ENCODE results near the gene PRPSAP2. TPM values are rescaled to one million over a fixed set of nuclear protein-coding genes. Genes with fewer than 3 reads are reported as not detected.

The PRPSAP2 gene
- total RNA-seq, 1 donor from 2014 or later, result 145 TPM

- peaks cover 2% of the 10 kb centered on the region for H3K27me3 Mint-ChIP-seq (ENCODE audit: insufficient read depth, low read depth)
- no peak overlapping the region for H3K9ac ChIP-seq
- no peaks in the 10 kb centered on the region for H3F3A ChIP-seq (ENCODE audit: low read depth)
- peaks cover 7% of the 10 kb centered on the region for H3K36me3 ChIP-seq
- H3K4me1 ChIP-seq, result no peaks in the 10 kb centered on the region
- peaks cover 5% of the 10 kb centered on the region for H3K4me1 Mint-ChIP-seq
- peaks cover 7% of the 10 kb centered on the region for H4K20me1 ChIP-seq (ENCODE audit: low read depth)
- H3K4me2 ChIP-seq, result no peak overlapping the region
- H3K27ac ChIP-seq, result no peak overlapping the region
- H3K4me3 ChIP-seq, result no peak overlapping the region
- H3K79me2 ChIP-seq (ENCODE audit: low read depth), result peaks cover 25% of the 10 kb centered on the region
- no peaks in the 10 kb centered on the region for H3K9me3 ChIP-seq (ENCODE audit: low read depth)
- DNase-seq (ENCODE audit: low spot score), result no peak
- H3K4me3 Mint-ChIP-seq, result no peak overlapping the region
- TF ChIP-seq EZH2phosphoT487 (IDR thresholded peaks at IDR 0.05) (no peak), CTCF (IDR thresholded peaks at IDR 0.05) (no peak), EZH2 (IDR thresholded peaks at IDR 0.05) (no peak)
- no peaks in the 10 kb centered on the region for H3K27me3 ChIP-seq
- H3K27ac Mint-ChIP-seq, result no peak overlapping the region
- H3K36me3 Mint-ChIP-seq, result peaks cover 25% of the 10 kb centered on the region
- H3K9me3 Mint-ChIP-seq, result no peaks in the 10 kb centered on the region
- no peak overlapping the region for H2AFZ ChIP-seq (replicated peaks)
Observed at GRCh38 chr17:18925187-18925586, 67.3 kb downstream of the PRPSAP2 start.

GRCh38 chr17:18928628-18929125 is 70.7 kb downstream of the PRPSAP2 start:
- H3K4me3 ChIP-seq, result no peak overlapping the region
- no peak overlapping the region for H3K27ac Mint-ChIP-seq
- H3K4me3 Mint-ChIP-seq, result no peak overlapping the region
- H3K36me3 Mint-ChIP-seq, result peaks cover 26% of the 10 kb centered on the region
- no peak overlapping the region for H3K9ac ChIP-seq
- no peaks in the 10 kb centered on the region for H3F3A ChIP-seq (ENCODE audit: low read depth)
- no peak for DNase-seq (ENCODE audit: low spot score)
- H3K27me3 ChIP-seq, result no peaks in the 10 kb centered on the region
- H3K4me1 Mint-ChIP-seq, result no peaks in the 10 kb centered on the region
- H3K9me3 Mint-ChIP-seq, result no peaks in the 10 kb centered on the region
- TF ChIP-seq CTCF (IDR thresholded peaks at IDR 0.05), result no peak
- no peak for TF ChIP-seq EZH2phosphoT487 (IDR thresholded peaks at IDR 0.05)
- TF ChIP-seq EZH2 (IDR thresholded peaks at IDR 0.05), result no peak
- no peaks in the 10 kb centered on the region for H3K4me1 ChIP-seq
- H3K27ac ChIP-seq, result no peak overlapping the region
- H3K36me3 ChIP-seq, result peaks cover 9% of the 10 kb centered on the region
- no peaks in the 10 kb centered on the region for H4K20me1 ChIP-seq (ENCODE audit: low read depth)
- peaks cover 6% of the 10 kb centered on the region for H3K79me2 ChIP-seq (ENCODE audit: low read depth)
- H3K27me3 Mint-ChIP-seq (ENCODE audit: insufficient read depth, low read depth), result peaks cover 4% of the 10 kb centered on the region
- H2AFZ ChIP-seq (replicated peaks), result no peak overlapping the region
- H3K9me3 ChIP-seq (ENCODE audit: low read depth), result no peaks in the 10 kb centered on the region
- H3K4me2 ChIP-seq, result no peak overlapping the region

GRCh38 chr17:18932360-18933055 is 74.6 kb downstream of the PRPSAP2 start:
- DNase-seq (ENCODE audit: low spot score), result no peak
- Histone ChIP-seq H3K9ac (no peak overlapping the region), H3K4me1 (no peaks in the 10 kb centered on the region), H3K36me3 (peaks cover 8% of the 10 kb centered on the region), H3F3A (ENCODE audit: low read depth) (no peaks in the 10 kb centered on the region), H3K9me3 (ENCODE audit: low read depth) (no peaks in the 10 kb centered on the region), H3K4me2 (no peak overlapping the region), H3K79me2 (ENCODE audit: low read depth) (no peaks in the 10 kb centered on the region), H2AFZ (replicated peaks) (no peak overlapping the region), H4K20me1 (ENCODE audit: low read depth) (no peaks in the 10 kb centered on the region), H3K27ac (peak overlapping the region; percentile 1), H3K4me3 (no peak overlapping the region), H3K27me3 (no peaks in the 10 kb centered on the region)
- Mint-ChIP-seq H3K4me1 (no peaks in the 10 kb centered on the region), H3K27ac (no peak overlapping the region), H3K4me3 (no peak overlapping the region), H3K9me3 (no peaks in the 10 kb centered on the region), H3K27me3 (ENCODE audit: insufficient read depth, low read depth) (peaks cover 4% of the 10 kb centered on the region), H3K36me3 (peaks cover 20% of the 10 kb centered on the region)
- no peak for TF ChIP-seq EZH2 (IDR thresholded peaks at IDR 0.05)
- no peak for TF ChIP-seq CTCF (IDR thresholded peaks at IDR 0.05)
- no peak for TF ChIP-seq EZH2phosphoT487 (IDR thresholded peaks at IDR 0.05)

Data from neural progenitor cell (in vitro differentiated cells).